Liver (tissue), 9 donors: ENCODE measurements around the gene ABCB6. TPM values are rescaled to one million over a fixed set of nuclear protein-coding genes. Genes with fewer than 3 reads are reported as not detected.
A peak's percentile ranks its signal among the peaks of the same experiment; 100 is the strongest.

Experiments used
- DNase-seq: peaks from one replicate; pipeline ENCODE4 v3.0.0-alpha.2; 2017; ENCODE audit warnings: low spot score
- H3K27ac ChIP-seq, 2 donors: one replicate each; pipeline ENCODE4 v1.7.0; 2013; ENCODE audit warnings: inconsistent platforms in 2 of 2, low read length in 2 of 2, control low read depth in 1 of 2, low read depth in 1 of 2, mild to moderate bottlenecking in 1 of 2
- H3K27me3 ChIP-seq, 4 donors: one replicate each; pipeline versions ENCODE4 v1.6.1 to v1.7.0; 2013; ENCODE audit warnings: low read length in 3 of 4, inconsistent platforms in 1 of 4, mild to moderate bottlenecking in 1 of 4, moderate library complexity in 1 of 4; ENCODE audit not compliant: control insufficient read depth in 4 of 4, insufficient read depth in 4 of 4
- H3K36me3 ChIP-seq, 4 donors: one replicate each; pipeline versions ENCODE4 v1.6.1 to v1.7.0; 2013; ENCODE audit warnings: low read length in 3 of 4, mild to moderate bottlenecking in 3 of 4, low read depth in 1 of 4, moderate library complexity in 1 of 4; ENCODE audit not compliant: control insufficient read depth in 4 of 4, insufficient read depth in 3 of 4
- H3K4me1 ChIP-seq, 4 donors: one replicate each; pipeline versions ENCODE4 v1.6.1 to v1.7.0; 2013; ENCODE audit warnings: low read length in 3 of 4, mild to moderate bottlenecking in 3 of 4, moderate library complexity in 1 of 4; ENCODE audit not compliant: control insufficient read depth in 4 of 4, insufficient read depth in 4 of 4
- H3K4me3 ChIP-seq, 3 donors: one replicate each; pipeline versions ENCODE4 v1.6.1 to v1.7.0; 2013; ENCODE audit warnings: low read length in 3 of 3, control low read depth in 1 of 3, low read depth in 1 of 3, mild to moderate bottlenecking in 1 of 3
- H3K9ac ChIP-seq, 2 donors: one replicate each; pipeline ENCODE4 v1.7.0; 2013; ENCODE audit warnings: low read length in 2 of 2, mild to moderate bottlenecking in 2 of 2, moderate library complexity in 2 of 2, control low read depth in 1 of 2, low read depth in 1 of 2
- H3K9me3 ChIP-seq, 4 donors: one replicate each; pipeline versions ENCODE4 v1.6.1 to v1.7.0; 2013; ENCODE audit warnings: low read length in 3 of 4; ENCODE audit not compliant: control insufficient read depth in 4 of 4
- CTCF ChIP-seq: fragments of 150-350 bp; IDR thresholded peaks from 2 replicates; pipeline ENCODE4 v1.5.1; 2017; ENCODE audit warnings: improper control_type of control experiment, low read depth, low read length; ENCODE audit not compliant: missing input control
- EGR1 ChIP-seq, 2 donors: IDR thresholded peaks; 2 replicates each; pipeline ENCODE4 v1.6.1; 2016 to 2018; ENCODE audit warnings: antibody characterized with exemption in 2 of 2, low read depth in 2 of 2
- FOXA1 ChIP-seq: IDR thresholded peaks from 2 replicates; pipeline ENCODE4 v1.6.1; 2016; ENCODE audit warnings: antibody characterized with exemption
- FOXA2 ChIP-seq: IDR thresholded peaks from 2 replicates; pipeline ENCODE4 v1.6.1; 2016; ENCODE audit warnings: antibody characterized with exemption
- GABPA ChIP-seq, 2 donors: IDR thresholded peaks in 1 of 2; conservative IDR thresholded peaks in 1 of 2; 2 replicates each; pipeline ENCODE4 v1.6.1; 2016; ENCODE audit warnings: antibody characterized with exemption in 2 of 2, mild to moderate bottlenecking in 1 of 2, moderate library complexity in 1 of 2
- JUND ChIP-seq, 2 donors: IDR thresholded peaks; 2 replicates each; pipeline ENCODE4 v1.6.1; 2016; ENCODE audit warnings: antibody characterized with exemption in 2 of 2
- MAX ChIP-seq: IDR thresholded peaks from 2 replicates; pipeline ENCODE4 v1.6.1; 2016; ENCODE audit warnings: antibody characterized with exemption
- NR2F2 ChIP-seq: IDR thresholded peaks from 2 replicates; pipeline ENCODE4 v1.6.1; 2016; ENCODE audit warnings: antibody characterized with exemption
- RAD21 ChIP-seq, 2 donors: IDR thresholded peaks; 2 replicates each; pipeline ENCODE4 v1.6.1; 2016; ENCODE audit warnings: antibody characterized with exemption in 2 of 2, mild to moderate bottlenecking in 2 of 2
- REST ChIP-seq: IDR thresholded peaks from 2 replicates; pipeline ENCODE4 v1.6.1; 2016; ENCODE audit warnings: antibody characterized with exemption, mild to moderate bottlenecking
- RXRA ChIP-seq, 2 donors: IDR thresholded peaks; 2 replicates each; pipeline ENCODE4 v1.6.1; 2017 to 2018; ENCODE audit warnings: antibody characterized with exemption in 2 of 2, mild to moderate bottlenecking in 1 of 2
- SP1 ChIP-seq: IDR thresholded peaks from 2 replicates; pipeline ENCODE4 v1.6.1; 2018; ENCODE audit warnings: antibody characterized with exemption, mild to moderate bottlenecking
- TAF1 ChIP-seq: conservative IDR thresholded peaks from 2 replicates; pipeline ENCODE4 v1.6.1; 2016; ENCODE audit warnings: antibody characterized with exemption, mild to moderate bottlenecking
- WGBS: extraction: QIAGEN DNeasy Blood & Tissue Kit; methylation state at CpG from one replicate; pipeline ENCODE4 v1.1.7; 2013; 5-methylcytosine and 5-hydroxymethylcytosine counted together
- polyA plus RNA-seq, 2 donors: library from polyadenylated mRNA; stranded (reverse) in 1 of 2; unstranded in 1 of 2; fragments of 200-250 nt in 1 of 2; fragments of >200 nt in 1 of 2; fragmentation: Nextera tagmentation in 1 of 2; extraction: Ambion mirVana in 1 of 2; gene quantifications; one replicate each; pipeline versions ENCODE4 v1.2.1 to v1.2.3, GENCODE V29; 2013 to 2015
- total RNA-seq, 2 donors: library from RNA; depleted of rRNA; stranded (reverse); fragments of >200 nt; gene quantifications; one replicate each; pipeline ENCODE4 v1.2.3, GENCODE V29; 2014
- TF ChIP-seq, protein P1 (sequence below): IDR thresholded peaks from 2 replicates; pipeline ENCODE4 v1.6.1; 2016; ENCODE audit warnings: antibody characterized with exemption
- TF ChIP-seq, protein P2 (sequence below): IDR thresholded peaks from 2 replicates; pipeline ENCODE4 v1.6.1; 2016; ENCODE audit warnings: antibody characterized with exemption
- donor health status: healthy.
- donor health status: healthy.
- donor health status: healthy.
- donor health status: healthy.
- donor health status: healthy.

The ABCB6 gene
- total and polyA plus RNA-seq, 4 donors = 19.0 to 96.1 (median 47.8) TPM

- no peak overlapping the region for H3K4me3 ChIP-seq
- no peak overlapping the region for H3K27ac ChIP-seq
- H3K9ac ChIP-seq = no peak overlapping the region
- no peak for DNase-seq
- no peaks in the 10 kb centered on the region for H3K4me1 ChIP-seq
- WGBS = 97% methylated on average over 1 of the region's 1 CpG
- H3K27me3 ChIP-seq = no peaks in the 10 kb centered on the region
- TF ChIP-seq MAX (no peak), RXRA (IDR thresholded peaks at IDR 0.05) (no peak), CTCF (no peak), TAF1 (no peak)
- TF ChIP-seq, protein P1, sequence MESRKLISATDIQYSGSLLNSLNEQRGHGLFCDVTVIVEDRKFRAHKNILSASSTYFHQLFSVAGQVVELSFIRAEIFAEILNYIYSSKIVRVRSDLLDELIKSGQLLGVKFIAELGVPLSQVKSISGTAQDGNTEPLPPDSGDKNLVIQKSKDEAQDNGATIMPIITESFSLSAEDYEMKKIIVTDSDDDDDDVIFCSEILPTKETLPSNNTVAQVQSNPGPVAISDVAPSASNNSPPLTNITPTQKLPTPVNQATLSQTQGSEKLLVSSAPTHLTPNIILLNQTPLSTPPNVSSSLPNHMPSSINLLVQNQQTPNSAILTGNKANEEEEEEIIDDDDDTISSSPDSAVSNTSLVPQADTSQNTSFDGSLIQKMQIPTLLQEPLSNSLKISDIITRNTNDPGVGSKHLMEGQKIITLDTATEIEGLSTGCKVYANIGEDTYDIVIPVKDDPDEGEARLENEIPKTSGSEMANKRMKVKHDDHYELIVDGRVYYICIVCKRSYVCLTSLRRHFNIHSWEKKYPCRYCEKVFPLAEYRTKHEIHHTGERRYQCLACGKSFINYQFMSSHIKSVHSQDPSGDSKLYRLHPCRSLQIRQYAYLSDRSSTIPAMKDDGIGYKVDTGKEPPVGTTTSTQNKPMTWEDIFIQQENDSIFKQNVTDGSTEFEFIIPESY = no peak
- TF ChIP-seq, protein P2, sequence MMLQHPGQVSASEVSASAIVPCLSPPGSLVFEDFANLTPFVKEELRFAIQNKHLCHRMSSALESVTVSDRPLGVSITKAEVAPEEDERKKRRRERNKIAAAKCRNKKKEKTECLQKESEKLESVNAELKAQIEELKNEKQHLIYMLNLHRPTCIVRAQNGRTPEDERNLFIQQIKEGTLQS = no peak
- H3K36me3 ChIP-seq = no peaks in the 10 kb centered on the region
- no peaks in the 10 kb centered on the region for H3K9me3 ChIP-seq
These were observed 21.4 kb downstream of the ABCB6 start for GRCh38 chr2:219197388-219197787.

GRCh38 chr2:219186754-219187456, 31.9 kb downstream of the ABCB6 start:
- DNase-seq = peak; percentile 21
- 94% methylated on average over 7 of the region's 7 CpGs for WGBS
- no peaks in the 10 kb centered on the region for H3K9me3 ChIP-seq
- no peak overlapping the region for H3K9ac ChIP-seq
- peaks cover 14 to 28% (median 22%) of the 10 kb centered on the region in 4 donors for H3K36me3 ChIP-seq
- TF ChIP-seq FOXA2 (no peak), MAX (no peak), REST (no peak), SP1 (no peak), NR2F2 (no peak), GABPA (IDR thresholded peaks at IDR 0.05 in 1 of 2, conservative IDR thresholded peaks at IDR 0.05 in 1 of 2) (no peak), TAF1 (no peak), CTCF (no peak), RAD21 (IDR thresholded peaks at IDR 0.05) (no peak), RXRA (IDR thresholded peaks at IDR 0.05) (no peak), EGR1 (IDR thresholded peaks at IDR 0.05; ENCODE audit: low read depth in 2 of 2) (no peak), FOXA1 (no peak), JUND (IDR thresholded peaks at IDR 0.05) (no peak)
- TF ChIP-seq, protein P1 = no peak
- TF ChIP-seq, protein P2 = no peak
- H3K27ac ChIP-seq = no peak overlapping the region
- H3K4me1 ChIP-seq = no peaks in the 10 kb centered on the region
- H3K27me3 ChIP-seq = no peaks in the 10 kb centered on the region
- H3K4me3 ChIP-seq = no peak overlapping the region
